Caki2 (cell line): ENCODE measurements around the gene STK32B. TPM values are rescaled to one million over a fixed set of nuclear protein-coding genes. Genes with fewer than 3 reads are reported as not detected.
A peak's percentile ranks its signal among the peaks of the same experiment; 100 is the strongest.
"Not testable (repeated sequence)": the region's sequence is repeated elsewhere in the genome, so short reads cannot be mapped to it uniquely, and the experiment has no call there.

ENCODE experiments used
- DNase-seq: peaks from one replicate; pipeline ENCODE4 v3.0.0-alpha.2; 2015; ENCODE audit warnings: low read depth
- in situ Hi-C: cut with HindIII; loops from 2 replicates; pipeline ENCODE4 v1.10.0; 2016; ENCODE audit warnings: low sequenced_read_pairs, low pct_unique_long_range_greater_than_20kb, mixed read lengths
- total RNA-seq: library from RNA; depleted of rRNA; stranded (reverse); fragments of >200 nt; shearing (Covaris generic); gene quantifications from 2 replicates; pipeline ENCODE4 v1.2.3, GENCODE V29; 2014; ENCODE audit warnings: low replicate concordance; rRNA removed

The STK32B gene
- total RNA-seq, result 2.2 and 5.3 TPM in 2 replicates

GRCh38 chr4:5051278-5052203 lies at the start of gene STK32B:
STK32B (plus strand) TSS chr4:5051480.
- peak; percentile 76 for DNase-seq
- in situ Hi-C loops, result no loop called here

GRCh38 chr4:5001641-5002040 lies 49.6 kb upstream of the STK32B start:
- DNase-seq, in situ Hi-C loops: not testable (repeated sequence)

GRCh38 chr4:5003372-5003857 lies 47.9 kb upstream of the STK32B start:
- in situ Hi-C loops, result no loop called here
- DNase-seq, result no peak

- in situ Hi-C loops, result no loop called here
- no peak for DNase-seq
Measured at GRCh38 chr4:5003918-5004317, 47.4 kb upstream of the STK32B start.

GRCh38 chr4:5004496-5004895 lies 46.8 kb upstream of the STK32B start:
- no peak for DNase-seq
- in situ Hi-C loops, result no loop called here

GRCh38 chr4:5006932-5007331 lies 44.3 kb upstream of the STK32B start:
- DNase-seq, in situ Hi-C loops: not testable (repeated sequence)

- DNase-seq, result no peak
- in situ Hi-C loops, result no loop called here
Measured at GRCh38 chr4:5009796-5010195, 41.5 kb upstream of the STK32B start.

GRCh38 chr4:5010984-5011383 lies 40.3 kb upstream of the STK32B start:
- in situ Hi-C loops, result no loop called here
- no peak for DNase-seq

- no peak for DNase-seq
- in situ Hi-C loops, result no loop called here
Measured at GRCh38 chr4:5012244-5012898, 38.9 kb upstream of the STK32B start.

- in situ Hi-C loops, result no loop called here
- no peak for DNase-seq
Measured at GRCh38 chr4:5012958-5013357, 38.3 kb upstream of the STK32B start.

GRCh38 chr4:5014007-5014682 lies 37.1 kb upstream of the STK32B start:
- in situ Hi-C loops, result no loop called here
- DNase-seq, result no peak

- in situ Hi-C loops, result no loop called here
- no peak for DNase-seq
Measured at GRCh38 chr4:5018096-5018495, 33.2 kb upstream of the STK32B start.

- no peak for DNase-seq
- in situ Hi-C loops, result no loop called here
Measured at GRCh38 chr4:5018603-5019002, 32.7 kb upstream of the STK32B start.

GRCh38 chr4:5019274-5019673 lies 32.0 kb upstream of the STK32B start, which contains the start of gene CYTL1:
CYTL1 (minus strand) TSS chr4:5019458; CDS start chr4:5019445, 13 bp downstream.
- in situ Hi-C loops, result no loop called here
- no peak for DNase-seq

- in situ Hi-C loops, result no loop called here
- no peak for DNase-seq
Measured at GRCh38 chr4:5019796-5020195, 31.5 kb upstream of the STK32B start.

GRCh38 chr4:5020341-5020740 lies 30.9 kb upstream of the STK32B start:
- in situ Hi-C loops, result no loop called here
- no peak for DNase-seq

GRCh38 chr4:5021546-5021945 lies 29.7 kb upstream of the STK32B start:
- DNase-seq, result no peak
- in situ Hi-C loops, result no loop called here

- DNase-seq, result no peak
- in situ Hi-C loops, result no loop called here
Measured at GRCh38 chr4:5024673-5025072, 26.6 kb upstream of the STK32B start.

GRCh38 chr4:5026371-5026770 lies 24.9 kb upstream of the STK32B start:
- in situ Hi-C loops, result no loop called here
- no peak for DNase-seq
